Measurements from ENCODE around the gene TNXB. TPM values are rescaled to one million over a fixed set of nuclear protein-coding genes. Genes with fewer than 3 reads are reported as not detected.

TNXB gene
- total and polyA plus RNA-seq, 2 donors (not counting 3 experiments of a cell fraction or from before 2014, with no cell fraction given) = 0.47 to 2.7 TPM

- Histone ChIP-seq H4K20me1 (replicated peaks; ENCODE audit: control insufficient read depth, extremely low read depth, insufficient read depth, low read length) (no peaks in the 10 kb centered on the region), H3K27me3 (ENCODE audit: control insufficient read depth in 2 of 2, insufficient read depth in 2 of 2, low read length in 2 of 2) (no peaks in the 10 kb centered on the region), H3K4me3 (replicated peaks in 1 of 3; ENCODE audit: insufficient read depth in 1 of 3, low read depth in 1 of 3, low read length in 3 of 3) (peak within 1 kb of the TSS; percentile 71 to 99 (median 84)), H3K9me1 (replicated peaks; ENCODE audit: control insufficient read depth, extremely low read depth, insufficient read depth, low read length) (no peaks in the 10 kb centered on the region), H3K9ac (replicated peaks; ENCODE audit: extremely low read depth, insufficient read depth, low read length) (peak within 1 kb of the TSS; percentile 89), H3K9me3 (replicated peaks; ENCODE audit: control insufficient read depth, insufficient read depth, low read length) (no peaks in the 10 kb centered on the region), H3K4me1 (ENCODE audit: control insufficient read depth, extremely low read depth, insufficient read depth, low read length) (peaks cover 20% of the 10 kb centered on the region), H3K36me3 (ENCODE audit: control insufficient read depth in 2 of 2, extremely low read depth in 1 of 2, insufficient read depth in 2 of 2, low read length in 2 of 2) (peaks cover 3 to 18% of the 10 kb centered on the region in 2 experiments), H3K79me2 (ENCODE audit: control insufficient read depth, insufficient read depth, low read length) (peaks cover 11% of the 10 kb centered on the region), H3K4me2 (ENCODE audit: insufficient read depth, low read length) (peak within 1 kb of the TSS; percentile 57), H3K27ac (ENCODE audit: insufficient read depth, low read depth, low read length) (peak within 1 kb of the TSS; percentile 83), H2AFZ (ENCODE audit: low read depth, low read length) (peak within 1 kb of the TSS; percentile 86)
- intact Hi-C loops (cut with micrococcal nuclease) = loop anchor here (1.0 kb wide), 2 partner anchors 62 to 127 kb away; partner anchors contain the start of gene PBX2
- ChIA-PET CTCF (interaction anchor here (1.0 to 3.5 kb wide), 8 partner anchors 9 to 844 kb away, joined by 3 to 17 read pairs (median 4); partner anchors contain the start of gene PBX2), POLR2A (interaction anchor here (0.6 to 1.1 kb wide), 5 partner anchors 49 to 139 kb away, joined by 3 to 4 read pairs (median 4); no protein-coding TSS in a partner anchor)
- TF ChIP-seq POLR2A (IDR thresholded peaks at IDR 0.05; ENCODE audit: low read depth, low read length) = no peak
- no peak for TF ChIP-seq EZH2 (IDR thresholded peaks at IDR 0.05; ENCODE audit: borderline replicate concordance, low read depth, low read length, severe bottlenecking)
- no peak for TF ChIP-seq GATA2 (IDR thresholded peaks at IDR 0.05; ENCODE audit: insufficient read depth, insufficient read length, low read depth, low read length)
- TF ChIP-seq, protein P1, sequence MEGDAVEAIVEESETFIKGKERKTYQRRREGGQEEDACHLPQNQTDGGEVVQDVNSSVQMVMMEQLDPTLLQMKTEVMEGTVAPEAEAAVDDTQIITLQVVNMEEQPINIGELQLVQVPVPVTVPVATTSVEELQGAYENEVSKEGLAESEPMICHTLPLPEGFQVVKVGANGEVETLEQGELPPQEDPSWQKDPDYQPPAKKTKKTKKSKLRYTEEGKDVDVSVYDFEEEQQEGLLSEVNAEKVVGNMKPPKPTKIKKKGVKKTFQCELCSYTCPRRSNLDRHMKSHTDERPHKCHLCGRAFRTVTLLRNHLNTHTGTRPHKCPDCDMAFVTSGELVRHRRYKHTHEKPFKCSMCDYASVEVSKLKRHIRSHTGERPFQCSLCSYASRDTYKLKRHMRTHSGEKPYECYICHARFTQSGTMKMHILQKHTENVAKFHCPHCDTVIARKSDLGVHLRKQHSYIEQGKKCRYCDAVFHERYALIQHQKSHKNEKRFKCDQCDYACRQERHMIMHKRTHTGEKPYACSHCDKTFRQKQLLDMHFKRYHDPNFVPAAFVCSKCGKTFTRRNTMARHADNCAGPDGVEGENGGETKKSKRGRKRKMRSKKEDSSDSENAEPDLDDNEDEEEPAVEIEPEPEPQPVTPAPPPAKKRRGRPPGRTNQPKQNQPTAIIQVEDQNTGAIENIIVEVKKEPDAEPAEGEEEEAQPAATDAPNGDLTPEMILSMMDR (IDR thresholded peaks at IDR 0.05; ENCODE audit: extremely low read depth in 1 of 2, insufficient read depth in 1 of 2, low read depth in 1 of 2, low read length in 2 of 2) = no peak
- TF ChIP-seq, protein P2, sequence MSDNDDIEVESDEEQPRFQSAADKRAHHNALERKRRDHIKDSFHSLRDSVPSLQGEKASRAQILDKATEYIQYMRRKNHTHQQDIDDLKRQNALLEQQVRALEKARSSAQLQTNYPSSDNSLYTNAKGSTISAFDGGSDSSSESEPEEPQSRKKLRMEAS (IDR thresholded peaks at IDR 0.05; ENCODE audit: insufficient read depth, insufficient read length) = peak; percentile 75
- FAIRE-seq (peak; percentile 100), DNase-seq (ENCODE audit: low read depth, low spot score) (peak; percentile 99)
- dilution Hi-C loops (cut with MboI; ENCODE audit: extremely low pct_ligation_motif_present, low sequenced_read_pairs) = no loop called here
- BruUV-seq (replicated peaks) = no TSS peak
Measured at GRCh38 chr6:32127717-32128592, 18.8 kb upstream of the TNXB start, which contains the start of gene ATF6B. TSS of gene ATF6B (minus strand) at chr6:32128246. CDS start at chr6:32128207, 39 bp downstream.

All from endothelial cell of umbilical vein (primary cell).